ENCODE results near the gene EFCAB6.

EFCAB6 gene

DNA sequence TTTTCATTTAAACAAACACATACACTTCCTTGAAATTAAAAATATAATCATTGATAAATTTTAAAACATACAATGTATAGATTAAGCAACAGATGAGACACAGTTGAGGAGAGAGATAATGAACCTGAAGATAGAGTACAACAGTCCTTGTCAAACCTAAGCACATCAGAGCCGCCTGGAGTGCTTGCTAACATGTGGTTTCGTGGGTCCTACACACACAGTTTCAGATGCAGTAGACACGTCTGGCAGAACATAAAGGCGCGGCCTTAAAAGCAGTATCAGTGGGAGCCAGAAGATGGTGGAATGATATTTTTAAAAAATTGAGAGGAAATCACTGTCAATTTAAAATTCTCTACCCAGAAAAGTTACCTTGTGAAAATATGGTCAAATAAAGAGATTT is 265.9 kb downstream of the EFCAB6 start:
- no peak for DNase-seq (ENCODE audit: insufficient read length, low spot score)
- FAIRE-seq: no peak
- no peak for TF ChIP-seq SPI1 (IDR thresholded peaks at IDR 0.05; ENCODE audit: low read depth, low read length)
- TF ChIP-seq TAF1 (IDR thresholded peaks at IDR 0.05; ENCODE audit: low read depth, low read length): no peak
- TF ChIP-seq PAX5 (IDR thresholded peaks at IDR 0.05; ENCODE audit: insufficient read depth, low read length, severe bottlenecking): no peak
- no peak for TF ChIP-seq POU2F2 (IDR thresholded peaks at IDR 0.05; ENCODE audit: low read depth, low read length)
- TF ChIP-seq POLR2A (IDR thresholded peaks at IDR 0.05; ENCODE audit: low read depth, low read length): no peak
- no peak for TF ChIP-seq POLR2AphosphoS5 (IDR thresholded peaks at IDR 0.05; ENCODE audit: low read depth, low read length)

DNA sequence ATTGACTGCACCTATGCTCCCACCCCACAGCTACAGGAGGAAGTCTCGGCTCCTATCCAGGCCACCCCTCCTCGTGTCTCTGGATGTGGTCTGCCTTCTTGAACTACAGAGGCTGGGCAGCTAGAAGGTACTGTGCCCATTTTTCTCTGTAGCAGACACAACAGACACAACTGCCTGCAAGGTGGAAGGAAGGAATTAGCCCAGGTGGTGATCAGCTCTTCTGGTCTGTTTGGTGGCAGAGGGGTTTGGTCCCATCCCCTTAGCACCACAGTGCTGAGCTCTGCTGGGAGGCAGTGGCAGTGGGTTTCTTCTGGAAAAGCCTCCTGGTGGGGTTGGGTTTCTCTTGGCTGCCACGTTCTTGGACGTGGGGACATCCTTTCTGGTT is 267.8 kb downstream of the EFCAB6 start:
- FAIRE-seq: no peak

DNA sequence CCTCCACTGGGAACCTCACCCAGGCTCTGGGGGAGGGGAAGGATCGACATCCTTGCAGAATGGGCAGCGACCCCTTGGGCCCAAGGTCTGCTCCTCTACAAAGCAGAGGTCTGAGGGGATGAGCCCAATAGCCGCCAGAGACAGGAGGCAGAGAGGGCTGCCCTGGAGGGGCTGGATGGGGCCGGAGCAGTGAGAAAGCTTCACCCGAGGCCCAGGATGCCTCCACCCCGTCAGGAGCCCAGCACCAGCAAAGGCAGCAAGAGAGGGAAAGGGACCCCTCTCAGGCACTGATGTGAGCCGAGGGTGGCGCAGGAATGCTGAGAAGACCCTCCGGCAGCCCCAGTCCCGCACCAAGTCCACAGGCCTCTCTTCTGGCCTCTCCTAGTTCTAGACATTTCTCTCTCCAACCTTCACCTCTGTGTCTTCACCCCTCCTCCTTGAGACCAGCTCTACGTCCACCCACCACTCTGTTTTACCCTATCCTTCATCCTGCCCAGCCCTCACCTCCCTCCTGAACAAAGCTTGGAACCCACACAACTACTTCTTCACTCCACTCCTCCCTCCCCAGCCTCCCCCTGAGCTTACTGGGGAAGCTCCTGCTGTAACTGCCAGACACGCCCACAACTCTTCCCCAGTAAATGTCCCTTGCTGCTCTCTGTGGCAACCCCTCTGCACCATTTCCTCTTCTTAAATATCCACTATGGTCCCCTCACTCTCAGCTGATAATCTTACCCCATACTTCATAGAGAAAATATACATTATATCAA is 268.4 kb downstream of the EFCAB6 start:
- DNase-seq (ENCODE audit: insufficient read length, low spot score) (no peak), FAIRE-seq (no peak)
- TF ChIP-seq TAF1 (IDR thresholded peaks at IDR 0.05; ENCODE audit: low read depth, low read length) (no peak), PAX5 (IDR thresholded peaks at IDR 0.05; ENCODE audit: insufficient read depth, low read length, severe bottlenecking) (no peak), POU2F2 (IDR thresholded peaks at IDR 0.05; ENCODE audit: low read depth, low read length) (no peak), POLR2A (IDR thresholded peaks at IDR 0.05; ENCODE audit: low read depth, low read length) (no peak), SPI1 (IDR thresholded peaks at IDR 0.05; ENCODE audit: low read depth, low read length) (no peak), POLR2AphosphoS5 (IDR thresholded peaks at IDR 0.05; ENCODE audit: low read depth, low read length) (no peak)

More for the DNA sequence above, 267.8 kb downstream of the EFCAB6 start:
- DNase-seq (ENCODE audit: insufficient read length, low spot score): no peak
- TF ChIP-seq SPI1 (IDR thresholded peaks at IDR 0.05; ENCODE audit: low read depth, low read length) (no peak), POLR2A (IDR thresholded peaks at IDR 0.05; ENCODE audit: low read depth, low read length) (no peak), POLR2AphosphoS5 (IDR thresholded peaks at IDR 0.05; ENCODE audit: low read depth, low read length) (no peak), TAF1 (IDR thresholded peaks at IDR 0.05; ENCODE audit: low read depth, low read length) (no peak), PAX5 (IDR thresholded peaks at IDR 0.05; ENCODE audit: insufficient read depth, low read length, severe bottlenecking) (no peak), POU2F2 (IDR thresholded peaks at IDR 0.05; ENCODE audit: low read depth, low read length) (no peak)

DNA sequence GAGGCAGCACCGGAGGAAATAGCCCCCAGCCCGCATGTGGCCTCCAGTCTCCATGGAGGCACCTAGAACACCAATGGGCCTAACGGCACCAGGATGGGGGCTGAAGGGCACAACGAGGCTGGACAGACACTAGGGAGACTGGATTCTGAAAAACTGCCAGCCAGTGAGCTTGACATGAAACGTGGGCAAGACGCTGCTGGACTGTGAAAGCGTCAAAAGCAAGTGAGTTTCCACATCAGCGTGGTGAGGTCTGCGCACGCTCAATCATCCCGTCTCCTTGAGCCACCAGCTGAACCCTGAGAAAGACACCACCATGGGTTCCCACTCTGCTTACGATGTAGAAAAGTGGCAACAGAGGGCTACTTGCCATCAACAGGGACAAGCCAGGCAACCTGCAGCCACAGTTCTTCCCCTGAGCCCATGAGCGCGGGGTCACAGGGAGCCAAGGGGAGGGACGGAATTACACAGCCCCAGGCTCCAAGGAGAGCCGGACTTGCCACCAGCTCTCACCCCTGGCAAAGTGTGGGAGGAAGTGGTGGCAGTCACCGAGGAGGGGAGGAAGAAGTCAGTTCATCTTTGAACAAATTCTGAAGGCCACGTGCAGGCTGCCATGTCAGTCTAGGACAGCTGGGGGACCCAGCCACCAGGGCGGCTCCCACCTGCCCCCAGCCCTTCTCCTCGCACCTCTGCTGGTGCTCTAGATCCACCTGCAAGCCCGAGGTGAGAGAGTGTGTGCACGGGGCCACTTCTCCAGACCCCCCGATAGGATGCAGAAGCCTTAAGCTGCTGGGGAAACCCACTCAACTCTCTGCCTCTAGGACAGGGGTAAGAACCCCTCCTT is 269.2 kb downstream of the EFCAB6 start:
- no peak for FAIRE-seq
- no peak for TF ChIP-seq PAX5 (IDR thresholded peaks at IDR 0.05; ENCODE audit: insufficient read depth, low read length, severe bottlenecking)
- DNase-seq (ENCODE audit: insufficient read length, low spot score): no peak

DNA sequence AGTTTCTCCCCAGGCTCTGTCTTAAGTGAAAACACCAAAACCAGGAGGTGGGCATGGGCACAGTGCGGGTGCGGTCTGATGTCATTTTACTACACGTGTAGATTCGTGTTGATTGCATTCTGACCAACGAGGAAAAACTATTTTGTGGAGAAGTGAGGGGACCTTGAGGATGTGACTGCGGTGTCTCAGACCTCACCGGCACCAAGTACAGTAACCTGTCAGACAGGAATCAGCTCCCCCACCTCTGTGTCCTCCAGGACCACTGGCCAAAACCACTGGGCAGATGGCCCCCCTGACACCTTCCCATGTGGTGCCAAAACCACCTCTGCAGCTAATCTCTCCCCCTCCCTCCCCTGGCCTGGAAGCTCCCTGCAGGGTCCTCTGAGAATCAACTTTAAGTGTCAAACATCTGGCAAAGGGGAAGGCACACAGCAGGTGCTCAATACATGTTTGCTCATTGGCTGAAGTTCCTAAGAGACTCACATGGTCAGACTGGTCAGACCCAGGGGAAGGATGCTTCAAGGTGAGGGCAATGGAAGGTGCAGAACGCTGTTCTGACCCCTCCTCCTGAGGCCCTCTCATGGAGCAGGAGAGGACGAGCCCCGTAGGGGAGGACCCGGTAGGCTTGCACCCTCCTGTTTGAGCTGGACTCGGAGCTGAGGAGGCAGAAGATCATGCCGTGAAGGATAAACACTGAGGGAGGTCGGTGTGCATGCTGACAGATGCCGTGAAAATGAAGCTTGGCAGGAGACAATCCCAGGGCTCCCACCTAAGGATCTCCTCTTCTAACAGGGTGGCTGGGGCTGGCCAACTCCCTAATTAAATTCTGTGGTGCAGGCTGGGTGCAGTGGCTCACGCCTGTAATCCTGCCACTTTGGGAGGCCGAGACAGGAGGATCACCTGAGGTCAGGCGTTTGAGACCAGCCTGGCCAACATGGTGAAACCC is 270.4 kb downstream of the EFCAB6 start:
- no peak for DNase-seq (ENCODE audit: insufficient read length, low spot score)
- no peak for TF ChIP-seq POLR2A (IDR thresholded peaks at IDR 0.05; ENCODE audit: low read depth, low read length)
- FAIRE-seq: no peak

DNA sequence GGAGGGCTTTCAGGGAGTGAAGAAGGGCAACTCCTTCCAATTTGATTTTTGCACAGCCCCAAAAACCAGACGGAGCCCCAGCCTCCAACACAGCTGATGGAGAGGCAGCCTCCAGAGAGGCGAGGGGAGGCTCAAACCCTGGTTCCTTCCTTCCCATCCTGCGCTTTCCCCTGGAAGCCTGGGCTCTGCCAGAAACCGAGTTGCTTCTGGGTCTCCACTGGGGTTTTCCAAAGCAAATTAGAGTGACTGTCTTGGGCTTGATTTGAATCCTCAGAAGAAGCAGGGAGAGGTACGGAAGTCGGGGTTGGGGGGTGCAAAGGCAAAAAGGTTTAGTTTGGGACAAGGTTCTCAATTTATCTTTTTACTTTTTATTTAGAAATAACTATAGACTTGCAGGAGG is 271.1 kb downstream of the EFCAB6 start:
- TF ChIP-seq POU2F2 (IDR thresholded peaks at IDR 0.05; ENCODE audit: low read depth, low read length): no peak
- no peak for TF ChIP-seq SPI1 (IDR thresholded peaks at IDR 0.05; ENCODE audit: low read depth, low read length)
- no peak for TF ChIP-seq PAX5 (IDR thresholded peaks at IDR 0.05; ENCODE audit: insufficient read depth, low read length, severe bottlenecking)
- no peak for TF ChIP-seq POLR2A (IDR thresholded peaks at IDR 0.05; ENCODE audit: low read depth, low read length)
- no peak for TF ChIP-seq TAF1 (IDR thresholded peaks at IDR 0.05; ENCODE audit: low read depth, low read length)
- TF ChIP-seq POLR2AphosphoS5 (IDR thresholded peaks at IDR 0.05; ENCODE audit: low read depth, low read length): no peak
- FAIRE-seq (no peak), DNase-seq (ENCODE audit: insufficient read length, low spot score) (no peak)

DNA sequence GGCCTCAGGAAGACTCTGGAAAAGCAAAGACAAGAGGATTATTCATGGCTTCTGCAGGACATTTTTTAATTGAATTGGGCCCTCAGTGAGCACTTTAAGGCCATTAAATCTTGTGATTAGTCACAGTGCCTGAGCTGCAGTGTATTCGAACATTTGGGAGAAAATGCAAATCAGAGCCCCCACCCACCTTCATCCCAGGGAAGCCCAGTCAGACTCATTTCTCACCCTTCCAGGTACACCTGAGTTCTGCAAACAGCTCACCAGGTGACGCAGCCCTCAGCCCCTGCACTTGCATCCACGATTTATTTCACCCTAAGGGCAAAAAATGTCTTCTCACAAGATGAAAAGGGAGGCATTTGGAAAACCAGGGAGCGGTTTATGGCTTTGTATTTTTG is 271.6 kb downstream of the EFCAB6 start:
- no peak for FAIRE-seq
- no peak for TF ChIP-seq POU2F2 (IDR thresholded peaks at IDR 0.05; ENCODE audit: low read depth, low read length)
- no peak for TF ChIP-seq POLR2A (IDR thresholded peaks at IDR 0.05; ENCODE audit: low read depth, low read length)
- no peak for TF ChIP-seq PAX5 (IDR thresholded peaks at IDR 0.05; ENCODE audit: insufficient read depth, low read length, severe bottlenecking)
- TF ChIP-seq TAF1 (IDR thresholded peaks at IDR 0.05; ENCODE audit: low read depth, low read length): no peak
- TF ChIP-seq SPI1 (IDR thresholded peaks at IDR 0.05; ENCODE audit: low read depth, low read length): no peak
- TF ChIP-seq POLR2AphosphoS5 (IDR thresholded peaks at IDR 0.05; ENCODE audit: low read depth, low read length): no peak
- DNase-seq (ENCODE audit: insufficient read length, low spot score): no peak

DNA sequence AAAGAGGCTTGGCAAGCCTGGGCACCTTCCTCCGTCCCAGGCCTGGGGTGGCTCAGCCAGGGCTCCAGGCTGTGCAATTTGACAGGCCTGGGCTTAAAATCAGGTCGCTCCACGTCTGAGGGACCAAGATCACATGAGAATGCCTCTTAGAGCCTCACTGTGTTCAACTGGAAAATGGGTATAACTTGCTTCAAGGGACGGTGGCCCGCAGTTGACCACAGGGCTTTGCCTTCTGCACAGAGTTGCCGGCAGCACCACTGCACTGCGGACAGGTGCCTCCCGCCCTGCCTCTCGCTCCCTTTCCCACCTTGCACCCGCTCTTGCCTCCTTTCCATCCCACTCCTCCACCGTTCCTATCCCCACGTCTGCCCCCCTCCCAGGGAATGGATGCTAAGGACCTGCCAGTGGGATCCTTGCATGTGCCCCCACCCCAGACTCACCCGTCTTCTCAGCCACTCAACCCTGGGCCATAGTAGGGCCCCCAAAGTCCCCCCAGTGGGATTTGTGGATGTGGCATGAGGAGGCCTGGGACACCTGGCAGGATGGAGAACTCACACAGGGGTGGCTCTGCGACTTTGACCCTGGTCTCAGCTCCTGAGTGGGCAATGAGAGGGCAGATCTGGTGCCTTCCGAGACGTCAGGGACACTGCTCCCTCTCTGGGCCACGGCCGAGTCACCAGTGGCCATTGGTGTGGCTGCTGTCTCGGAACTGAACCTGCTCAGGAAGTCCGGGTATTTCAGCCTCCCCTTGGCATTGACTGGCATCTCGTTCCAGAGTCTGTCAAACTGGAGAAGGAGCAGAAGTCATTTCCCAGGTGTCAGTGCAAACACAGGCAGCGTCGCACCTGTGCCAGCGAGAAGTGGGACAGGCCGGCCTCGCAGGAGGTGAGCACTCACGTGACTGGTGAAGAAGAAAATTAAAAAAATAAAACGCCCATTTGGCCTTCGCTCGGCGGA is 272.3 kb downstream of the EFCAB6 start:
- FAIRE-seq: no peak

More for the DNA sequence above, 272.3 kb downstream of the EFCAB6 start:
- DNase-seq (ENCODE audit: insufficient read length, low spot score): no peak
- TF ChIP-seq POU2F2 (IDR thresholded peaks at IDR 0.05; ENCODE audit: low read depth, low read length) (no peak), SPI1 (IDR thresholded peaks at IDR 0.05; ENCODE audit: low read depth, low read length) (no peak), TAF1 (IDR thresholded peaks at IDR 0.05; ENCODE audit: low read depth, low read length) (no peak), POLR2A (IDR thresholded peaks at IDR 0.05; ENCODE audit: low read depth, low read length) (no peak), POLR2AphosphoS5 (IDR thresholded peaks at IDR 0.05; ENCODE audit: low read depth, low read length) (no peak), PAX5 (IDR thresholded peaks at IDR 0.05; ENCODE audit: insufficient read depth, low read length, severe bottlenecking) (no peak)

Data from GM12891 (cell line).